ENCODE data around the gene MIF. TPM values are rescaled to one million over a fixed set of nuclear protein-coding genes. Genes with fewer than 3 reads are reported as not detected.
A peak's percentile ranks its signal among the peaks of the same experiment; 100 is the strongest.
"Not testable (repeated sequence)": the region's sequence is repeated elsewhere in the genome, so short reads cannot be mapped to it uniquely, and the experiment has no call there.

MIF gene
- total RNA-seq, 2 donors from 2014 or later = 919 to 1,364 TPM

DNA sequence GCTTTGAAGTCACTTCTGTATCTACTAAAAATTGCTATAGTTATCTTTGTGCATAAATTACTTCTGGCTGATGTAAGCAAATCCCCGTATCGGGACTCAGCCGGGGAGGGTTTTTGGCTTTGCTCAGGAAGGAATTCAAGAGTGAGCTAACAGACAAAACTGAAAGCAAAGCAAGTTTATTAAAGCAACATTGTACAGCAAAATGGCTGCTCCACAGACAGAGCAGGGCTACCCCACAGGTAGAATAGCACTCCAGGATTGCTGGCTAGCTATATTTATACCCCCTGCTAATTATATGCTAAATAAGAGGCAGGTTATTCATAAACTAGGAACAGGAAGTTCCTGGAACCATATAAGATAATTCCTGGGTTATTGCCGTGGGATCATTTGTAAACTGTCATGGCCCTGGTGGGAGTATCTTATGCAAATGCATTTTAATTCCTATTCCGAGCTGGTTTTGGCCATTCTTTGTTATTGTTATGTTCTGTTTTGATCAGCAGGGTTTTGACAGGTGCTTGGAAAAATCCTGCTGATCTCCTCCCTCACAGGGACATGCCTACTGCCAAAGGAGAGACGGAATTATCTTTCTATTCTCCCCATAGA lies 15.2 kb downstream of the MIF start:
- no peaks in the 10 kb centered on the region for H3K9me3 Mint-ChIP-seq
- ATAC-seq = no peak
- no peak for DNase-seq (ENCODE audit: low spot score in 2 of 2)
- peaks cover 4 to 5% of the 10 kb centered on the region in 2 donors for H3K36me3 Mint-ChIP-seq
- no peak overlapping the region for H3K27ac Mint-ChIP-seq

GRCh38 chr22:23910496-23911190 lies 16.5 kb downstream of the MIF start:
- ATAC-seq (no peak), DNase-seq (ENCODE audit: low spot score in 2 of 2) (no peak)
- Mint-ChIP-seq H3K9me3 (no peaks in the 10 kb centered on the region), H3K27ac (peak overlapping the region in 1 of 2 donors; percentile 52), H3K36me3 (peaks cover 4 to 5% of the 10 kb centered on the region in 2 donors)

GRCh38 chr22:23911318-23911980 lies 17.3 kb downstream of the MIF start:
- no peak for DNase-seq (ENCODE audit: low spot score in 2 of 2)
- no peak for ATAC-seq
- Mint-ChIP-seq H3K27ac (no peak overlapping the region), H3K36me3 (peaks cover 4 to 5% of the 10 kb centered on the region in 2 donors), H3K9me3 (no peaks in the 10 kb centered on the region)

- no peak for ATAC-seq
- peaks cover 4 to 5% of the 10 kb centered on the region in 2 donors for H3K36me3 Mint-ChIP-seq
- no peaks in the 10 kb centered on the region for H3K9me3 Mint-ChIP-seq
- DNase-seq (ENCODE audit: low spot score in 2 of 2) = no peak
- no peak overlapping the region for H3K27ac Mint-ChIP-seq
Measured at GRCh38 chr22:23912293-23912903, 18.2 kb downstream of the MIF start.

GRCh38 chr22:23913306-23913660 lies 19.1 kb downstream of the MIF start:
- peak overlapping the region; percentile 94 to 98 for H3K27ac Mint-ChIP-seq
- no peaks in the 10 kb centered on the region for H3K9me3 Mint-ChIP-seq
- ATAC-seq (peak; percentile 28 to 29), DNase-seq (ENCODE audit: low spot score in 2 of 2) (peak in 1 of 2 donors; percentile 25)
- H3K36me3 Mint-ChIP-seq = peaks cover 4 to 5% of the 10 kb centered on the region in 2 donors

GRCh38 chr22:23913661-23914353 lies 19.6 kb downstream of the MIF start:
- H3K27ac Mint-ChIP-seq = peak overlapping the region; percentile 94 to 98
- peak; percentile 99 to 100 for ATAC-seq
- peak; percentile 99 for DNase-seq (ENCODE audit: low spot score in 2 of 2)
- no peaks in the 10 kb centered on the region for H3K9me3 Mint-ChIP-seq
- peaks cover 4 to 5% of the 10 kb centered on the region in 2 donors for H3K36me3 Mint-ChIP-seq

DNA sequence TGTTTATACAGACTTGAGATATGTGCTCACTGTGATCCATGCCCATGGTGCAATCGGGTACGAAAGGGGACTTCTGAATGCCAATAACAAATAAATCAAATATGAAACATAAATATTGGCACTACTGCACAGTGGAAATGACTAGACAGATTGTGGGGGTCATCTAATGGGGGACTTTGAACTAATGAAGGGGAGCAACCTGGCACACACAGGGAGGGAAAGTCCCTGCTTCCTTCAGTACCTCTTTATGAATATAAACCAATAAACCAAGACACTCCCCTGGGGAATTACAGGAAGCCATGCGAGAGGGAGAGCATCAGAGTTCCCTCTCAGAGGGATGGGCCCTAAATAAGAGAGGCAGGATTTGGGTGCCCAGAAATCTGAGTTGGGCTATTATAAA lies 21.1 kb downstream of the MIF start:
- Mint-ChIP-seq H3K9me3 (no peaks in the 10 kb centered on the region), H3K27ac (no peak overlapping the region), H3K36me3 (peaks cover 4 to 5% of the 10 kb centered on the region in 2 donors)
- ATAC-seq = no peak
- no peak for DNase-seq (ENCODE audit: low spot score in 2 of 2)

GRCh38 chr22:23920267-23920611 lies 26.1 kb downstream of the MIF start:
- DNase-seq (ENCODE audit: low spot score in 2 of 2); H3K9me3 Mint-ChIP-seq; H3K27ac Mint-ChIP-seq; ATAC-seq: not testable (repeated sequence)
- H3K36me3 Mint-ChIP-seq = peaks cover 5 to 14% of the 10 kb centered on the region in 2 donors

GRCh38 chr22:23921586-23922201 lies 27.5 kb downstream of the MIF start:
- not testable (repeated sequence) for H3K9me3 Mint-ChIP-seq

GRCh38 chr22:23922921-23923320 lies 28.7 kb downstream of the MIF start:
- H3K9me3 Mint-ChIP-seq = peaks cover 6 to 7% of the 10 kb centered on the region in 2 donors
- H3K27ac Mint-ChIP-seq = no peak overlapping the region
- ATAC-seq (no peak), DNase-seq (ENCODE audit: low spot score in 2 of 2) (no peak)
- H3K36me3 Mint-ChIP-seq = peaks cover 9 to 36% of the 10 kb centered on the region in 2 donors

More at GRCh38 chr22:23921586-23922201, 27.5 kb downstream of the MIF start:
- peaks cover 9 to 24% of the 10 kb centered on the region in 2 donors for H3K36me3 Mint-ChIP-seq
- not testable (repeated sequence) for ATAC-seq; DNase-seq (ENCODE audit: low spot score in 2 of 2); H3K27ac Mint-ChIP-seq

DNA sequence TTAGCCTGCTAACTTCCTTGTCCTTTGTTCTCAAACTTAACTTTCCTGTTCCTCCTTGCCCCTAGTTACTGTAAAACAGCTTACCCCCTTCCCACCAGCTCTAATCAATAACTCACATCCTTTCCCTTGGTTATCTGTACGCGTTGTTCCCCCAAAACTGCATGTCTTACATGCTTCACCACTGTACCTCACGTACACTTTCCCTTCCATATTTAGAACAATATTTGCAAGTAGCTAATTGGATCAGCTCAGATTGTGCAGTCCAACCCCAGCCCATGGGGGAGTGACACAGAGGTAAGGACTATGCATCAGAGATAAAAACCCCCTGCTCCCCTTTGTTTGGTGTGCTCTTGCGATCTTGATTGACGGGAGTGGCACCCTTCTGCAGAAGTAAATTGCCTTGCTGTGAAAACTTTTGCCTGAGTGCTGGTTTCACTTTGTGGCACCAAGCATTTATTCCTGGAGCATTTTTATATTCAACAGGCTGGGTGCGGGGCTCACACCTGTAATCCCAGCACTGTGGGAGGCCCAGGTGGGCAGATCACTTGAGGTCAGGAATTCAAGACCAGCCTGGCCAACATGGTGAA lies 30.9 kb downstream of the MIF start:
- no peak overlapping the region for H3K27ac Mint-ChIP-seq
- peaks cover 6 to 7% of the 10 kb centered on the region in 2 donors for H3K9me3 Mint-ChIP-seq
- no peak for ATAC-seq
- DNase-seq (ENCODE audit: low spot score in 2 of 2) = no peak
- H3K36me3 Mint-ChIP-seq = peaks cover 9 to 36% of the 10 kb centered on the region in 2 donors

DNA sequence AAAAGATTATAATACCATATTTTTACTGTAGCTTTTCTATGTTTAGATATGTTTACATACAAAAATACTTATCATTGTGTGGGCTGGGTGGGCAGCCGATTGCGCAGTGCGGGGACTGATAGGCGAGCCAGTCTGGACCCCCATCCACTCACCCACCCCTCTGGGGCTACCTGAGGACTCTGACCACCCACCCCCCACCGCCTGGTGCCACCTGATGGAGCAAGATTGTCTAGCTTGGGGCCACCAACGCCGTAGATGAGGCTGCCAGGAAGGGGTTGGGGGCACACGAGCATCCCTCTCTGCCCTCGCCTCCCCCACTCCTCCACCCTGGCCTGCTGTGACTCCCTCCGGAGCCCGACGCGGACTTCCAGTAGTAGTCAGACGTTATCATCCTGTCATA lies 32.4 kb downstream of the MIF start:
- Mint-ChIP-seq H3K27ac (no peak overlapping the region), H3K9me3 (peaks cover 7 to 12% of the 10 kb centered on the region in 2 donors), H3K36me3 (peaks cover 9 to 45% of the 10 kb centered on the region in 2 donors)
- DNase-seq (ENCODE audit: low spot score in 2 of 2) (no peak), ATAC-seq (no peak)

DNA sequence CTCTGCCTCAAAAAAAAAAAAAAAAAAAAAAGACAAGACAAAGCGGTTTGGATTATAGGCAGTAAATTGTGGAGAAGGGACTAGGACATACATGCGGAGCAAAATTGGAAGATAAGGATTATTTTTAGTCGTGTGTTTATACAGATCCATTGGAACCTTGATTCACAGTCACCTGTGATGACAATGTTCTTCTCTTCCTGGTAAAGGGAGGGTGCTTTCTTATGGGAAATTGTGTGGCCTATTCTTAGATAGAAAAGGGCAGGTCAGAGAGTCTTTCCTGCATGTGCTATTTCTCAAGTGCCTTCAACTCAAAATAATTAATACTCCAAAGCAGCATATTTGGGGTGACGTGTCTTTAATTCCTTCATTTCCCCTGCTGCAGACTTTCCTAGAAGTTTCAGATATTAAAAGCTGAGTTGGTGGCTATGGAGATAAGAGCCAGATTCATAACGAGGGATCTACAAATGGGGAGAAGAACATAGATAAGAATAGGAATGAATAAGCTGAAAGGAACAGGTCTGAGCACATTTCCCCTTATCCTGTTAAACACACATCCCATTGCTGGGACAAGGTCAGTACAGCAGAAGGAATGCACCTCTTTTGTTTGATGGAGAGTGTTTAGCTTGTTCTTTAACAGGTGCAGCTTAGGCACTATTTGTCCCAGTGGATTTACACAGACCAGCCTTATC lies 44.3 kb downstream of the MIF start:
- Mint-ChIP-seq H3K9me3 (no peaks in the 10 kb centered on the region), H3K36me3 (no peaks in the 10 kb centered on the region), H3K27ac (no peak overlapping the region)
- DNase-seq (ENCODE audit: low spot score in 2 of 2) (no peak), ATAC-seq (no peak)

- Mint-ChIP-seq H3K27ac (no peak overlapping the region), H3K9me3 (no peaks in the 10 kb centered on the region), H3K36me3 (no peaks in the 10 kb centered on the region)
- no peak for ATAC-seq
- DNase-seq (ENCODE audit: low spot score in 2 of 2) = no peak
Measured at GRCh38 chr22:23939017-23939357, 44.8 kb downstream of the MIF start.

DNA sequence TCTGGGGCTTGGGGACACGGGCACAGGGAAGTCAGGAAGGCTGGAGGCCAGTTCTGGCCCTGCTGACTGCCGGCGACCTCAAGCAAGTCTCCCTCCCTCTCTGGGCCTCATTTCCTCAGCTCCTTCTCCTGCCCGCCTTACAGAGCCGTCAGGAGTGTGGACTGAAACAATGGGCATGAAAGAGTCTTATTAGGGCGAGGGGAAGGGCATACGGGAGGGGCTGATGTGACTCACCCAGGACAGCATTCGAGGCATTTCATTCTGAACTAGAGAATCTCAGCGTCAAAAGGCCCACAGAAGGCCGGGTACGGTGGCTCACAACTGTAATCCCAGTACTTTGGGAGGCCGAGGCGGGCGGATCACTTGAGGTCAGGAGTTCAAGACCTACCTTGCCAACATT lies 46.0 kb downstream of the MIF start:
- not testable (repeated sequence) for H3K9me3 Mint-ChIP-seq; H3K27ac Mint-ChIP-seq; DNase-seq (ENCODE audit: low spot score in 2 of 2); ATAC-seq; H3K36me3 Mint-ChIP-seq
